Smooth muscle cell of the brain vasculature (primary cell): ENCODE measurements around the gene ANKRD6.
"Not testable (repeated sequence)": the region's sequence is repeated elsewhere in the genome, so short reads cannot be mapped to it uniquely, and the experiment has no call there.

Experiments used
- DNase-seq: peaks from one replicate; pipeline ENCODE4 v3.0.0-alpha.2; 2012; ENCODE audit warnings: low read depth, low spot score

Gene ANKRD6

DNA sequence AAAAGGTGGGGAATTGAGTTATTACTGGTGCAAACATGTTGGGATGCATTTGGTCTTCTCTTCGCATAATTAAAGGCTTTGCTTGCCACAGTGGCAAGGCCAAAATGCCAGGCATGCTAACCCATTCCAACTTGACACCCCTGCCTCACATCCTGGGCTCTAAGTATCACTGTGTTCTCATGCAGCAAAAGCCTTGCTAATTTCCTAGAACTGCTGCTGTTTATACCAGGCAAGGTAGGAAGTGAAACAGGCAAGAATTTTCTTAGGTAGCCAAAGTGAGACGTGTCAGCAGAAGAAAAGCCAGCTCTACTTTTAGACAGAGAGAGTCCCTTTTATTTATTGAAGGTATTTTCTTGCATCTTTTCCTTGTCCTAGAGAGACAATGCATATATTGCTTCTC, 164.4 kb downstream of the ANKRD6 start:
- no peak for DNase-seq

GRCh38 chr6:89597988-89598387, 165.0 kb downstream of the ANKRD6 start:
- DNase-seq, result no peak

DNA sequence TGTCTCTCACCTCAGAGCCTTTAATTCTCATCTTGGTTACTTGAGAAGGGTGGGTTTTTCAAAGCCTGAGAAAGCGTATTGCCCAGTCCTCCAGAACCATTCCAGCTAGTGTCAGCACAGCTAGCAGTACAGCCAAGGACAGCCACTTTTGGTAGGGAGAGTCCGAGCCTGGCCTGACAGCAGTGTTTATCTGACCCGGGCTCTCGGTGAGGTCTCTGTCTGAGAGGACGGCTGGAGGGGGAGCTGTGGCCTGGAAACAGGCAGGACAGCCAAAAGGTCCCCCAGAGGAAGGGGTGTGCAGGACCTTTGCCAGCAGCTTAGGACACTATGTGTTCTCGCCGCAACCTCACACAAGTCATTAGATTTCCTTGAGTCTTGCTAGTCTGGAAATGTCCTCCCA, 166.8 kb downstream of the ANKRD6 start:
- DNase-seq, result no peak

- no peak for DNase-seq
Observed at GRCh38 chr6:89602166-89602565, 169.2 kb downstream of the ANKRD6 start.

GRCh38 chr6:89604653-89605052, 171.7 kb downstream of the ANKRD6 start:
- no peak for DNase-seq

DNA sequence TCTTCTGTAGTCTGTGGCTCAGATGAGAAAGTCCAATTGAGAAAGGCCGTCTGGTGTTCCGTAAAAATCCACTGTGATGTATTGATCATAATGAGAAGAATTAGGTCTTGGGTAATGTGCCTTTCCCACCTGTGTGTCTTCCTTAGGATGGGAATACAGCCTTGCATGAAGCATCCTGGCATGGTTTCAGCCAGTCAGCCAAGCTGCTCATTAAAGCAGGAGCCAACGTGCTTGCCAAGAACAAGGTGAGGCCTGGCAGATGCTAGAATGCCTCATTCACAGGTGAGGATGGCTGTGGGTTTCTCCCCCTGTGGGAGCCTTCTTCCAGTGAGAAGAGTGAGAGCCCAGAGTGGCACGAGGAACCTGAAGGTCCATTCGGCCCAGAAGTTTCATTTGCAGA, 172.9 kb downstream of the ANKRD6 start:
- no peak for DNase-seq

- DNase-seq, result peak; percentile 4
Observed at GRCh38 chr6:89610149-89610642, 177.2 kb downstream of the ANKRD6 start.

DNA sequence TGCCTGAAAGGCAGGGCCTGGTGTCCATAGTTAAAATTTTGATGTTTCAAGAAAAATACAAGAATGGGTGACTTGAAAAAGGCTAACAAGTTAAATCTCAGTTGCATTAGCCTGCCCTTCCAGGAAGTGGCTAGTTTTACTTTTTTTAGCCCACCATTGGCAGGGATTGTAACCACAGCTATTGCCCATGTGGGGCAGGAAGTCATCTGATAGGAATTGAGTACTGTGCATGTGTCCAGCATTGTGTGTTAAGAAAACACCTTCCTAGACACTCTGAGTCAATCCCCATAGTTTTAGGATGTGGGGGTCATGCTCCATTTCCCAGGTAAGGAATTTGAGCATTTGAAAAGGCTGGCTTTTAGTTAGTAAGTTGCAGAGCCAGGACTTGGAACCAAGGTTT, 178.7 kb downstream of the ANKRD6 start:
- DNase-seq, result no peak

- DNase-seq, result no peak
Observed at GRCh38 chr6:89612121-89612520, 179.2 kb downstream of the ANKRD6 start.

GRCh38 chr6:89613790-89614189, 180.8 kb downstream of the ANKRD6 start:
- DNase-seq, result no peak

DNA sequence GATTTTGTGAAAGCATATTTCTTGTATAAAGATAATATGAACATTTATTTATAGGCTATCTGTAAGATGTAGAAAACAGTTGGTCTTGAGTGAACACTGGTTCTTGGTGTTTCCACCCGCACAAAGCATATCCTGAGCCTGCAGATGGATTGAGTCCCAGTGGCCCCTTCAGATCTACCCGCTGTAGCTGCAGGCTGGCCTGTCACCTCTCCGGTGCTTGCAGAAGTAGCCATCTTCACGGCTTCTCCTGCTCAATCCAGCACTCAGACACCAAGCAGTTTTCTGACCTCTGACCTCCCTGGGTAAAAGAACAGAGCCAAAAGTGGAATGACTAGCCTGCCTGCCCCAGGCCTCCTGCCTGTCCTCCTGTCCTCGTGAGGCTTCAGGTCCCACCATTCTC, 182.9 kb downstream of the ANKRD6 start:
- no peak for DNase-seq

- no peak for DNase-seq
Observed at GRCh38 chr6:89616531-89616930, 183.6 kb downstream of the ANKRD6 start.

GRCh38 chr6:89618026-89618425, 185.1 kb downstream of the ANKRD6 start:
- no peak for DNase-seq

GRCh38 chr6:89619567-89619966, 186.6 kb downstream of the ANKRD6 start:
- DNase-seq, result no peak

- DNase-seq, result no peak
Observed at GRCh38 chr6:89623749-89624148, 190.8 kb downstream of the ANKRD6 start.

DNA sequence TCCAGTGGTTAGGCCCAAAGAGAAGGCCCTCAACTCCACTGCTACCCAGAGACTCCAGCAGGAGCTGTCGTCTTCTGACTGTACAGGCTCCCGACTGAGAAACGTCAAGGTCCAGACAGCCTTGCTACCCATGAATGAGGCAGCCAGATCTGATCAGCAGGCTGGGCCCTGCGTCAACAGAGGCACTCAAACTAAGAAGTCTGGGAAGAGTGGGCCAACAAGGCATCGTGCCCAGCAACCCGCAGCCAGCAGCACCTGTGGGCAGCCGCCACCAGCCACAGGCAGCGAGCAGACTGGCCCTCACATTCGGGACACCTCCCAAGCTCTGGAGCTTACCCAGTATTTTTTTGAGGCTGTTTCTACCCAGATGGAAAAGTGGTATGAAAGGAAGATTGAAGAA, 197.5 kb downstream of the ANKRD6 start:
- no peak for DNase-seq

DNA sequence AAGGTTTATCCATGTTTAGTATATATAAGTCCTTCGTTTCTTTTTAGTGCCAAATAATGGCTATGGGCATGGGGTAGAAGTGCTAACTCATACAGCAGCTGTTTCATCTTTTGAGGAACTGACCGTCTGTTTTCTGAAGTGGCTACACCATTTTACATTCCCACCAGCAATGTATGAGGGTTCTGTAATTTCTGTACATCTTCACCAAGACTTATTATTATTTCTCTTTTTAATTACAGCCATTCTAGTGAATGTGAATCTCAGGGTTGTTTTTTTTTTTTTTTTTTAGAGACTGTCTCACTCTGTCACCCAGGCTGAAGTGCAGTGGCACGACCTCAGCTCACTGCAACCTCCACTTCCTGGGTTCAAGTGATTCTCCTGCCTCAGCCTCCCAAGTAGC, 203.5 kb downstream of the ANKRD6 start:
- DNase-seq, result not testable (repeated sequence)

- DNase-seq, result no peak
Observed at GRCh38 chr6:89637960-89638319, 205.0 kb downstream of the ANKRD6 start.

GRCh38 chr6:89638320-89639195, 205.6 kb downstream of the ANKRD6 start, which contains the start of gene LYRM2:
TSS of gene LYRM2 (minus strand) at chr6:89638747. CDS start at chr6:89638716, 31 bp downstream.
- peak; percentile 81 for DNase-seq

GRCh38 chr6:89640804-89641203, 207.9 kb downstream of the ANKRD6 start:
- DNase-seq, result no peak

GRCh38 chr6:89641581-89641980, 208.6 kb downstream of the ANKRD6 start:
- not testable (repeated sequence) for DNase-seq

DNA sequence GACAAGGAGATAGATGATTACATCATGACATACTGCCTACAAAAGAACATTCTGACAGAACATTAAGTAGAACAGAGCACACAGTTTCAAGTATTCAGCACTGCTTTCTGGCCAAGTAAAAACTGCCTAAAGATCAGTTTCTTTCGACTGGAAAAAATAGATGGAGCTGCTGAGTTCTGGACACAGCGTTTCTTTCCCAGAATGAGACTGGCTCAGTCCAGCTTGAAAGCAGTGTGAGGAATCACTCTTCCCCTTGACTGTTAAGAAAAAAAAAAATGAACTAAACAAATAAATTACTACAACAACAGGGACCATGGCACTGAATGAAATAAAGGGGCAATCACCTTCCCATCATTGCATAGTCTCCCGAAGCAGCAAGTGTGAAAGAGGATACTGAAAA, 210.0 kb downstream of the ANKRD6 start:
- DNase-seq, result no peak

- DNase-seq, result no peak
Observed at GRCh38 chr6:89643406-89643805, 210.5 kb downstream of the ANKRD6 start.
